Keratinocyte (primary cell): ENCODE data around the gene LDLRAD4.

Experiments used
- EZH2 ChIP-seq: IDR thresholded peaks from one replicate; pipeline ENCODE4 v1.6.1; 2012; ENCODE audit warnings: inconsistent platforms, mild to moderate bottlenecking, low read length, moderate library complexity
- TF ChIP-seq, protein P1 (sequence below), 3 experiments: IDR thresholded peaks in 1 of 3; conservative IDR thresholded peaks in 1 of 3; optimal IDR thresholded peaks in 1 of 3; 2 replicates in 2 of 3; 3 replicates in 1 of 3; pipeline versions ENCODE3 to v1.5.1; 2011; ENCODE audit warnings: low read length in 3 of 3, mild to moderate bottlenecking in 3 of 3, moderate library complexity in 2 of 3, control low read depth in 1 of 3, inconsistent platforms in 1 of 3; ENCODE audit not compliant: insufficient read depth in 2 of 3; ENCODE audit errors: extremely low read depth in 1 of 3

DNA sequence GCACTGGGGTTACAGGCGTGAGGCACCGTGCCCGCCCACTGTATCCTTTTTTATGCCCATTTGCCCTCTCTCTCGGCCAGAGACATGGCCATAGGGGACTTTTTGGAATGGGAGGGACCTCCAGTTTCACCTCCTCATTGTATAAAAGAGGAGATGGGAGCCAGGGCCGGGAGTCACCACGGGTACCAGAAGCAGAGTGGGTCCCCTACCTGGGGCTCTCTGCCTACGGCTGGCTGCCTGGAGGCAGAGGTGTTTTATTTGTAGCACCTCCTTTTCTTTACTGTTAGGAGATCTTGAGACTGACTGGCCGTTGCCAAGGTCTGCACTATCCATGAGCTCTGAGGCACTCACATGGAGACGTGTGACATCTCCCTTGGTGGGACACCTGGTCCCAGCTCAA lies 162.8 kb downstream of the LDLRAD4 start:
- TF ChIP-seq, protein P1, sequence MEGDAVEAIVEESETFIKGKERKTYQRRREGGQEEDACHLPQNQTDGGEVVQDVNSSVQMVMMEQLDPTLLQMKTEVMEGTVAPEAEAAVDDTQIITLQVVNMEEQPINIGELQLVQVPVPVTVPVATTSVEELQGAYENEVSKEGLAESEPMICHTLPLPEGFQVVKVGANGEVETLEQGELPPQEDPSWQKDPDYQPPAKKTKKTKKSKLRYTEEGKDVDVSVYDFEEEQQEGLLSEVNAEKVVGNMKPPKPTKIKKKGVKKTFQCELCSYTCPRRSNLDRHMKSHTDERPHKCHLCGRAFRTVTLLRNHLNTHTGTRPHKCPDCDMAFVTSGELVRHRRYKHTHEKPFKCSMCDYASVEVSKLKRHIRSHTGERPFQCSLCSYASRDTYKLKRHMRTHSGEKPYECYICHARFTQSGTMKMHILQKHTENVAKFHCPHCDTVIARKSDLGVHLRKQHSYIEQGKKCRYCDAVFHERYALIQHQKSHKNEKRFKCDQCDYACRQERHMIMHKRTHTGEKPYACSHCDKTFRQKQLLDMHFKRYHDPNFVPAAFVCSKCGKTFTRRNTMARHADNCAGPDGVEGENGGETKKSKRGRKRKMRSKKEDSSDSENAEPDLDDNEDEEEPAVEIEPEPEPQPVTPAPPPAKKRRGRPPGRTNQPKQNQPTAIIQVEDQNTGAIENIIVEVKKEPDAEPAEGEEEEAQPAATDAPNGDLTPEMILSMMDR (optimal IDR thresholded peaks at IDR 0.05 in 1 of 3, IDR thresholded peaks at IDR 0.05 in 1 of 3, conservative IDR thresholded peaks at IDR 0.05 in 1 of 3; ENCODE audit: extremely low read depth in 1 of 3, insufficient read depth in 2 of 3, low read length in 3 of 3), result no peak
- no peak for TF ChIP-seq EZH2
